GM12891 (cell line): Measurements from ENCODE around the gene TWF1.

Experiments
- DNase-seq: peaks from one replicate; pipeline ENCODE4 v3.0.0; 2011; ENCODE audit warnings: low spot score; ENCODE audit not compliant: insufficient read length
- FAIRE-seq: peaks from 2 replicates; lab custom pipeline; 2011; peaks lifted over from hg19 to GRCh38; lab: Jason Lieb, UNC
- PAX5 ChIP-seq: IDR thresholded peaks from 2 replicates; pipeline ENCODE4 v1.6.1; 2011; ENCODE audit warnings: low read length, moderate library complexity, mild to moderate bottlenecking; ENCODE audit not compliant: insufficient read depth, severe bottlenecking
- POLR2A ChIP-seq: IDR thresholded peaks from 2 replicates; pipeline ENCODE4 v1.6.1; 2011; ENCODE audit warnings: low read depth, low read length, control low read depth
- POLR2AphosphoS5 ChIP-seq: IDR thresholded peaks from 2 replicates; pipeline ENCODE4 v1.6.1; 2011; ENCODE audit warnings: low read depth, low read length, control low read depth
- POU2F2 ChIP-seq: IDR thresholded peaks from 2 replicates; pipeline ENCODE4 v1.6.1; 2011; ENCODE audit warnings: low read depth, mild to moderate bottlenecking, control low read depth, low read length, moderate library complexity
- SPI1 ChIP-seq: IDR thresholded peaks from 2 replicates; pipeline ENCODE4 v1.6.1; 2011; ENCODE audit warnings: low read depth, low read length, control low read depth
- TAF1 ChIP-seq: IDR thresholded peaks from 2 replicates; pipeline ENCODE4 v1.6.1; 2011; ENCODE audit warnings: low read depth, low read length, control low read depth

Gene TWF1

DNA sequence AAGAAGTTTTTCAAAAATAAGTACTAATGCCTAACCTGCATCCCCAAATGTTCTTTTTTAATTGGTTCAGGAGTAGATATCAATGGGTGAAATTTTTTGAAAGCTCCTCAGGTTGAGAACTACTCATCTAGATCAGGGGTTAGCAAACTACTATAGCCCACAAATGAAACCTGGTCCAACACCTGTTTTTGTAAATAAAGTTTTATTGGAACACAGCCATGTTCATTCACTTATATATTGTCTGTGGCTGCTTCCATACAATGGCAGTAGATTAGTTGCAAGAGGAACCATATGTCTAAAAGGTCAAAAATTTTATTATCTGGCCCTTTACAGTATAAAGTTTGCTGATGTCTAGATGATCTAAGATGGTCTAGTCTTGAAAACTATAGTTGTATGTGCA lies 61.3 kb downstream of the TWF1 start:
- FAIRE-seq (no peak), DNase-seq (no peak)
- TF ChIP-seq PAX5: no peak
- no peak for TF ChIP-seq POLR2A
- no peak for TF ChIP-seq POLR2AphosphoS5
- TF ChIP-seq TAF1: no peak
- no peak for TF ChIP-seq POU2F2
- no peak for TF ChIP-seq SPI1
